ENCODE results near the gene LSM10.

DNA sequence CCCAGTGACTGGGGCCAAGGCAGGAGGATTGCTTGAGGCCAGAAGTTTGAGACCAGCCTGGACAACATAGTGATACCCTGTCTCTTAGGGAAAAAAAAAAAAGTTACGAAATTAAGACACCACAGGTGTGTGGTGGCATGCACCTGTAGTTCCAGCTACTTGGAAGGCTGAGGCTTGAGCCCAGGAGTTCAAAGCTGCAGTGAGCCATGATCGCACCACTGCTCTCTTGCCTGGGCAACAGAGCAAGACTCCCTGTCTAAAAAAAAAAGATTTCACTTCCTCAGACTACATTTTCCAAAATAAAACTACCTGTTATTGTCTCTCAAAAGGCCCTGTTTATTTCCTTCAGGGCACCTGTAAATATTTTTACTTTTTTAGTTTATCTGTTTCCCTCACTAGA is 7.3 kb downstream of the LSM10 start:
- TF ChIP-seq, protein P1, sequence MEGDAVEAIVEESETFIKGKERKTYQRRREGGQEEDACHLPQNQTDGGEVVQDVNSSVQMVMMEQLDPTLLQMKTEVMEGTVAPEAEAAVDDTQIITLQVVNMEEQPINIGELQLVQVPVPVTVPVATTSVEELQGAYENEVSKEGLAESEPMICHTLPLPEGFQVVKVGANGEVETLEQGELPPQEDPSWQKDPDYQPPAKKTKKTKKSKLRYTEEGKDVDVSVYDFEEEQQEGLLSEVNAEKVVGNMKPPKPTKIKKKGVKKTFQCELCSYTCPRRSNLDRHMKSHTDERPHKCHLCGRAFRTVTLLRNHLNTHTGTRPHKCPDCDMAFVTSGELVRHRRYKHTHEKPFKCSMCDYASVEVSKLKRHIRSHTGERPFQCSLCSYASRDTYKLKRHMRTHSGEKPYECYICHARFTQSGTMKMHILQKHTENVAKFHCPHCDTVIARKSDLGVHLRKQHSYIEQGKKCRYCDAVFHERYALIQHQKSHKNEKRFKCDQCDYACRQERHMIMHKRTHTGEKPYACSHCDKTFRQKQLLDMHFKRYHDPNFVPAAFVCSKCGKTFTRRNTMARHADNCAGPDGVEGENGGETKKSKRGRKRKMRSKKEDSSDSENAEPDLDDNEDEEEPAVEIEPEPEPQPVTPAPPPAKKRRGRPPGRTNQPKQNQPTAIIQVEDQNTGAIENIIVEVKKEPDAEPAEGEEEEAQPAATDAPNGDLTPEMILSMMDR (IDR thresholded peaks at IDR 0.05): no peak
- TF ChIP-seq EP300 (IDR thresholded peaks at IDR 0.05): no peak
